NT2/D1 (cell line): ENCODE results near the gene KCNIP1.

Experiments
- SUZ12 ChIP-seq: IDR thresholded peaks from 2 replicates; pipeline ENCODE4 v1.6.1; 2011; ENCODE audit not compliant: insufficient read length, insufficient read depth; ENCODE audit errors: extremely low read depth
- YY1 ChIP-seq: IDR thresholded peaks from 2 replicates; pipeline ENCODE4 v1.6.1; 2011; ENCODE audit not compliant: insufficient read length, insufficient read depth
- ZNF274 ChIP-seq: IDR thresholded peaks from 2 replicates; pipeline ENCODE4 v1.6.1; 2011; ENCODE audit warnings: mild to moderate bottlenecking, low read depth, low read length

- TF ChIP-seq YY1 (no peak), SUZ12 (no peak), ZNF274 (no peak)
Observed at GRCh38 chr5:170551622-170552021, 47.8 kb downstream of the KCNIP1 start.
